ENCODE results near the gene NFYB. TPM values are rescaled to one million over a fixed set of nuclear protein-coding genes. Genes with fewer than 3 reads are reported as not detected.
"Not testable (repeated sequence)": the region's sequence is repeated elsewhere in the genome, so short reads cannot be mapped to it uniquely, and the experiment has no call there.

Gene NFYB
- total RNA-seq, 1 experiment from 2014 or later = 31.5 TPM

DNA sequence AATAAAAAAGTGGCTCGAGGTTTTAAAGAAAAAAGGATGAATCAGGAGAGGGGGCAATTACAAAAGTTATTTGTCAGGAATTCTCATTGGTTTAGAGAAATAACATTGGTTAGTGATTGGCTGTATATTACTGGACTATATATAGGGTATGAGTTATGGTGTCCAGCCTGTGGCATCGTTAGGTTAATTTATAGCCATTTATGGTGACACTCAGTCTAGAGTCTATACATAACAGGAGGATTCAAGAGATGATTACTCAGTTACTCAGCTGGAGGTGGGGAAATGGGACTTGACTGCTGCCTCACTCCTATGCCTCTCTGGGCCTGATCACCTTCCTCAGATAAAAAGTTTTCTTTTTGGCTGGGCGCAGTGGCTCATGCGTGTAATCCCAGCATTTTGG lies 25.6 kb upstream of the NFYB start:
- TF ChIP-seq POLR2AphosphoS5 (IDR thresholded peaks at IDR 0.05; ENCODE audit: low read depth, low read length) (no peak), REST (IDR thresholded peaks at IDR 0.05; ENCODE audit: insufficient read depth in 1 of 2, low read depth in 2 of 2, low read length in 1 of 2) (no peak), SIN3A (IDR thresholded peaks at IDR 0.05; ENCODE audit: borderline replicate concordance, insufficient read depth, low read depth, low read length) (no peak), TCF7L2 (IDR thresholded peaks at IDR 0.05; ENCODE audit: low read depth, low read length) (no peak)
- TF ChIP-seq, protein P1, sequence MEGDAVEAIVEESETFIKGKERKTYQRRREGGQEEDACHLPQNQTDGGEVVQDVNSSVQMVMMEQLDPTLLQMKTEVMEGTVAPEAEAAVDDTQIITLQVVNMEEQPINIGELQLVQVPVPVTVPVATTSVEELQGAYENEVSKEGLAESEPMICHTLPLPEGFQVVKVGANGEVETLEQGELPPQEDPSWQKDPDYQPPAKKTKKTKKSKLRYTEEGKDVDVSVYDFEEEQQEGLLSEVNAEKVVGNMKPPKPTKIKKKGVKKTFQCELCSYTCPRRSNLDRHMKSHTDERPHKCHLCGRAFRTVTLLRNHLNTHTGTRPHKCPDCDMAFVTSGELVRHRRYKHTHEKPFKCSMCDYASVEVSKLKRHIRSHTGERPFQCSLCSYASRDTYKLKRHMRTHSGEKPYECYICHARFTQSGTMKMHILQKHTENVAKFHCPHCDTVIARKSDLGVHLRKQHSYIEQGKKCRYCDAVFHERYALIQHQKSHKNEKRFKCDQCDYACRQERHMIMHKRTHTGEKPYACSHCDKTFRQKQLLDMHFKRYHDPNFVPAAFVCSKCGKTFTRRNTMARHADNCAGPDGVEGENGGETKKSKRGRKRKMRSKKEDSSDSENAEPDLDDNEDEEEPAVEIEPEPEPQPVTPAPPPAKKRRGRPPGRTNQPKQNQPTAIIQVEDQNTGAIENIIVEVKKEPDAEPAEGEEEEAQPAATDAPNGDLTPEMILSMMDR (IDR thresholded peaks at IDR 0.05) = no peak
- intact Hi-C loops (cut with micrococcal nuclease; ENCODE audit: unreplicated experiment) (no loop called here), in situ Hi-C loops (cut with HindIII; ENCODE audit: low pct_unique_long_range_greater_than_20kb, low sequenced_read_pairs) (no loop called here)
- POLR2A ChIA-PET = no interaction called here
- H3K4me3 ChIP-seq (ENCODE audit: low read depth in 2 of 2, low read length in 2 of 2) = no peak overlapping the region
- no peak for ATAC-seq
- H3K4me1 ChIP-seq (ENCODE audit: control insufficient read depth, insufficient read depth, low read length) = no peaks in the 10 kb centered on the region
- BruUV-seq (replicated peaks) = no TSS peak
- H3K27ac ChIP-seq (ENCODE audit: low read length) = no peak overlapping the region
- CTCF ChIA-PET = no interaction called here
- DNase-seq (ENCODE audit: low read depth, low spot score) = no peak
- no peaks in the 10 kb centered on the region for H3K9me3 ChIP-seq (ENCODE audit: control insufficient read depth, insufficient read depth, low read depth, low read length)
- H3K36me3 ChIP-seq (ENCODE audit: control insufficient read depth, insufficient read depth, low read length) = no peaks in the 10 kb centered on the region
- H3K27me3 ChIP-seq (ENCODE audit: control insufficient read depth, insufficient read depth, low read length) = no peaks in the 10 kb centered on the region

- intact Hi-C loops (cut with micrococcal nuclease; ENCODE audit: unreplicated experiment); CTCF ChIA-PET: not testable (repeated sequence)
Observed at GRCh38 chr12:104163028-104163427, 25.0 kb upstream of the NFYB start.

DNA sequence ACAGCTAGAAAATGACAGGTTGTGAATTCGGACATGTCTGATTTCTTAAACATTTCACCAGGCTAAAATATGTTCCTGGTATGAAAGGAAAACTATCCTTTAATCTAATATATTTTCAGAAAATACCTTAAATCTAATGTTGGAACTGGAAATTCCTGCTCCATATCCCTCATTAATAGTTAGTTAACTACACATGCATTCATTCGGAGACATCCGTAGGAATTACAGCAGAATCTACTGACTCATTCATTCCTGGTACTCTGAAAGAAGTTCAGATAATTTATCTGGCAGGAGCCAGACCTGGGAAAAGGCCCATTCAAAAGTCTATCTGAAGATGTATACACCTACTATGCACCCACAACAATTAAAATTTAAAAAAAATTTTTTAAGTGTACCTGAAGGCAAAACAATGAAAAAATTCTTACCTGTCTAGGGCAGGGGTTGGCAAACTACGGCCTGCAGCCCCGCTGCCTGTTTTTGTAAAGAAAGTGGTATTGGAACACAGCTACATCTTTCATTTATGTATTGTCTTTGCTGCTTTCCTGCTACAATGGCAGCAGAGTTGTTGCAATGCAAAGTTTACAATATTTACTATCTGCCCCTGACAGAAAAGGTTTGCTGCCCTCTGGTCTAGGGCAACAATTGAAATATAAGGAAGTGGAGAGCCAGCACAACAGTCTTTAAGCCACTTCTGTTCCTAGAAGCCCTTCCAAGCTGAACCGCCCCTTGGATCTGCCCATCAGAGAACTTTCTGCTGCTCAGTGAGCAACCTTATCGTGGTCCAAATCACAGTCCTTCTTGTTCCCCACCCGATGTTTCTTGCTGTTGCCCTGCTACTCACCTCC lies 17.9 kb upstream of the NFYB start:
- intact Hi-C loops (cut with micrococcal nuclease; ENCODE audit: unreplicated experiment) (no loop called here), in situ Hi-C loops (cut with HindIII; ENCODE audit: low pct_unique_long_range_greater_than_20kb, low sequenced_read_pairs) (no loop called here)
- DNase-seq (ENCODE audit: low read depth, low spot score) = no peak
- no peak for TF ChIP-seq TCF7L2 (IDR thresholded peaks at IDR 0.05; ENCODE audit: low read depth, low read length)
- no peak for TF ChIP-seq POLR2AphosphoS5 (IDR thresholded peaks at IDR 0.05; ENCODE audit: low read depth, low read length)
- TF ChIP-seq, protein P1 (IDR thresholded peaks at IDR 0.05) = no peak
- TF ChIP-seq REST (IDR thresholded peaks at IDR 0.05; ENCODE audit: insufficient read depth in 1 of 2, low read depth in 2 of 2, low read length in 1 of 2) = no peak
- ATAC-seq = no peak
- no peaks in the 10 kb centered on the region for H3K9me3 ChIP-seq (ENCODE audit: control insufficient read depth, insufficient read depth, low read depth, low read length)
- POLR2A ChIA-PET = no interaction called here
- no peaks in the 10 kb centered on the region for H3K36me3 ChIP-seq (ENCODE audit: control insufficient read depth, insufficient read depth, low read length)
- no peaks in the 10 kb centered on the region for H3K27me3 ChIP-seq (ENCODE audit: control insufficient read depth, insufficient read depth, low read length)
- no peak overlapping the region for H3K4me3 ChIP-seq (ENCODE audit: low read depth in 2 of 2, low read length in 2 of 2)
- no peak overlapping the region for H3K27ac ChIP-seq (ENCODE audit: low read length)
- BruUV-seq (replicated peaks) = no TSS peak
- CTCF ChIA-PET = no interaction called here
- no peaks in the 10 kb centered on the region for H3K4me1 ChIP-seq (ENCODE audit: control insufficient read depth, insufficient read depth, low read length)

More at GRCh38 chr12:104163028-104163427, 25.0 kb upstream of the NFYB start:
- BruUV-seq (replicated peaks); H3K36me3 ChIP-seq (ENCODE audit: control insufficient read depth, insufficient read depth, low read length); H3K27ac ChIP-seq (ENCODE audit: low read length); DNase-seq (ENCODE audit: low read depth, low spot score); H3K9me3 ChIP-seq (ENCODE audit: control insufficient read depth, insufficient read depth, low read depth, low read length); in situ Hi-C loops (cut with HindIII; ENCODE audit: low pct_unique_long_range_greater_than_20kb, low sequenced_read_pairs); H3K27me3 ChIP-seq (ENCODE audit: control insufficient read depth, insufficient read depth, low read length); ATAC-seq; POLR2A ChIA-PET; H3K4me1 ChIP-seq (ENCODE audit: control insufficient read depth, insufficient read depth, low read length); H3K4me3 ChIP-seq (ENCODE audit: low read depth in 2 of 2, low read length in 2 of 2): not testable (repeated sequence)

All from Panc1 (cell line).